ENCODE data around the gene SLC37A4. TPM values are rescaled to one million over a fixed set of nuclear protein-coding genes. Genes with fewer than 3 reads are reported as not detected.

Gene SLC37A4
- polyA plus RNA-seq, 1 donor (not counting 4 experiments of a cell fraction or from before 2014, with no cell fraction given): 20.2 TPM

DNA sequence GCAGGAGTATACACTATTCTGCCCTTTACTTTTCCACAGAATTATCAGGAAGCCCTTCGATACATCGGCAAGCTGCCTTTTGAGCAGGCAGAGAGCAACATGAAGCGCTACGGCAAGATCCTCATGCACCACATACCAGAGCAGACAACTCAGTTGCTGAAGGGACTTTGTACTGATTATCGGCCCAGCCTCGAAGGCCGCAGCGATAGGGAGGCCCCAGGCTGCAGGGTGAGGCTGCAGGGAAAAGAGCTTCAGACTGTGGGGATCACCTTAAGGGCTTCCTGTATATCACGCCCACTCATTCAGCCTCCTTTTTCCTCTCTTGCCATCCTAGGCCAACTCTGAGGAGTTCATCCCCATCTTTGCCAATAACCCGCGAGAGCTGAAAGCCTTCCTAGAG is 47.2 kb upstream of the SLC37A4 start:
- no peaks in the 10 kb centered on the region for H3K9me3 ChIP-seq (ENCODE audit: control insufficient read depth, low read depth, low read length)
- DNase-seq (ENCODE audit: low read depth, low spot score) (no peak), FAIRE-seq (no peak)
- H3K27ac ChIP-seq (ENCODE audit: control insufficient read depth, insufficient read depth, low read length): no peak overlapping the region
- no peaks in the 10 kb centered on the region for H3K79me2 ChIP-seq (ENCODE audit: control insufficient read depth, insufficient read depth, low read length)
- H4K20me1 ChIP-seq (ENCODE audit: control insufficient read depth, extremely low read depth, insufficient read depth, low read length): no peaks in the 10 kb centered on the region
- H3K4me1 ChIP-seq (ENCODE audit: control insufficient read depth, extremely low read depth, insufficient read depth, low read length): no peaks in the 10 kb centered on the region
- no peak overlapping the region for H3K4me3 ChIP-seq (ENCODE audit: control insufficient read depth in 2 of 3, extremely low read depth in 1 of 3, insufficient read depth in 2 of 3, low read depth in 1 of 3, low read length in 3 of 3)
- H3K4me2 ChIP-seq (ENCODE audit: control insufficient read depth, extremely low read depth, insufficient read depth, low read depth, low read length): no peak overlapping the region
- TF ChIP-seq EZH2 (IDR thresholded peaks at IDR 0.05; ENCODE audit: low read length): no peak
- TF ChIP-seq, protein P1, sequence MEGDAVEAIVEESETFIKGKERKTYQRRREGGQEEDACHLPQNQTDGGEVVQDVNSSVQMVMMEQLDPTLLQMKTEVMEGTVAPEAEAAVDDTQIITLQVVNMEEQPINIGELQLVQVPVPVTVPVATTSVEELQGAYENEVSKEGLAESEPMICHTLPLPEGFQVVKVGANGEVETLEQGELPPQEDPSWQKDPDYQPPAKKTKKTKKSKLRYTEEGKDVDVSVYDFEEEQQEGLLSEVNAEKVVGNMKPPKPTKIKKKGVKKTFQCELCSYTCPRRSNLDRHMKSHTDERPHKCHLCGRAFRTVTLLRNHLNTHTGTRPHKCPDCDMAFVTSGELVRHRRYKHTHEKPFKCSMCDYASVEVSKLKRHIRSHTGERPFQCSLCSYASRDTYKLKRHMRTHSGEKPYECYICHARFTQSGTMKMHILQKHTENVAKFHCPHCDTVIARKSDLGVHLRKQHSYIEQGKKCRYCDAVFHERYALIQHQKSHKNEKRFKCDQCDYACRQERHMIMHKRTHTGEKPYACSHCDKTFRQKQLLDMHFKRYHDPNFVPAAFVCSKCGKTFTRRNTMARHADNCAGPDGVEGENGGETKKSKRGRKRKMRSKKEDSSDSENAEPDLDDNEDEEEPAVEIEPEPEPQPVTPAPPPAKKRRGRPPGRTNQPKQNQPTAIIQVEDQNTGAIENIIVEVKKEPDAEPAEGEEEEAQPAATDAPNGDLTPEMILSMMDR (optimal IDR thresholded peaks at IDR 0.05 in 1 of 3, IDR thresholded peaks at IDR 0.05 in 1 of 3, conservative IDR thresholded peaks at IDR 0.05 in 1 of 3; ENCODE audit: extremely low read depth in 1 of 3, insufficient read depth in 2 of 3, low read length in 3 of 3): no peak
- no peak overlapping the region for H3K9ac ChIP-seq (ENCODE audit: control insufficient read depth, extremely low read depth, insufficient read depth, low read length)
- H2AFZ ChIP-seq (ENCODE audit: control insufficient read depth, low read length): no peak overlapping the region
- H3K9me1 ChIP-seq (ENCODE audit: control insufficient read depth, extremely low read depth, insufficient read depth, low read length): no peaks in the 10 kb centered on the region
- peaks cover 32 to 43% of the 10 kb centered on the region in 2 experiments for H3K36me3 ChIP-seq (ENCODE audit: control insufficient read depth in 2 of 2, extremely low read depth in 1 of 2, insufficient read depth in 2 of 2, low read length in 2 of 2)
- no peaks in the 10 kb centered on the region for H3K27me3 ChIP-seq (ENCODE audit: control insufficient read depth, extremely low read depth, insufficient read depth, low read length)
- dilution Hi-C loops (cut with MboI; ENCODE audit: extremely low pct_ligation_motif_present, low sequenced_read_pairs): no loop called here

DNA sequence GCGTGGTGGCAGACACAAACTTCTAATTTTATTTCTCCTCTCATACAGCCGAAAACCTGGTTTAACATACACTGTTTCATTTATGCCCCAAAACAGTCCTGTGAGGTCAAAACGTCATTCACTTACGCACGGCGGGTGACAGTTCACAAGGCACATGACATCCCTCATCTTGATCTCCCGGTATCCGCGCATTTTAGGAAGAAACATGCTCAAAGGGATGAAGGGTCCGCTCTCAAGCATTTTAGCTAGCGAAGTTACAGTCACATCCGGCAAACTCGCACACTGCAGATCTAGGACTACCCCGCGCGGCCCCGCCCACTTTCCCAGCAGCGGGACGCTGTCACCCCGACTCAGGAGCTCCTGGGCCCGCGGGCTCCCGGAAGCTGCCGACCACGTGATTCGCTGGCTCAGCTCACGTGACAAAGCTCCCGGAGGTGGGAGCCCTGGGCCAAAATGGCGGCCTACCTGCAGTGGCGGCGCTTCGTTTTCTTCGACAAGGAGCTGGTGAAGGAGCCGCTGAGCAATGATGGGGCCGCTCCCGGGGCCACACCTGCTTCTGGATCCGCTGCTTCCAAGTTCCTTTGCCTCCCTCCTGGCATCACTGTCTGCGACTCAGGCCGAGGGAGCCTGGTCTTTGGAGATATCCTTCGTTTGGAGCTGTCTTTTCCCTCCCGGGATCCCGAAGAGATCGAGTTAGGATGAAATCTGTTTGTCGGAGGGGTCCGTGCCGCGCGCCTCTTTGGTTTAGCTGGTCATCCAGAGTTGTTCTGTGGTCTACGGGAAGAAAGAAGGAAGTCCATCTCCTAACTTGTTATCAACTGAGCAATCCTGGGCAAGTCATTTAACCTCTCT is 36.9 kb upstream of the SLC37A4 start, which contains the start of gene VPS11:
TSS of gene VPS11 (plus strand) at position 448 of the 852 bp plus-strand sequence. CDS start at position 454, 6 bp downstream.
- FAIRE-seq (peak; percentile 48), DNase-seq (ENCODE audit: low read depth, low spot score) (peak; percentile 73)
- H3K4me3 ChIP-seq (ENCODE audit: control insufficient read depth in 2 of 3, extremely low read depth in 1 of 3, insufficient read depth in 2 of 3, low read depth in 1 of 3, low read length in 3 of 3): peak within 1 kb of the TSS; percentile 85 to 99 (median 98)
- TF ChIP-seq EZH2 (IDR thresholded peaks at IDR 0.05; ENCODE audit: low read length): no peak
- TF ChIP-seq, protein P1 (optimal IDR thresholded peaks at IDR 0.05 in 1 of 3, IDR thresholded peaks at IDR 0.05 in 1 of 3, conservative IDR thresholded peaks at IDR 0.05 in 1 of 3; ENCODE audit: extremely low read depth in 1 of 3, insufficient read depth in 2 of 3, low read length in 3 of 3): no peak
- H3K27ac ChIP-seq (ENCODE audit: control insufficient read depth, insufficient read depth, low read length): peak within 1 kb of the TSS; percentile 85
- H3K4me2 ChIP-seq (ENCODE audit: control insufficient read depth, extremely low read depth, insufficient read depth, low read depth, low read length): peak within 1 kb of the TSS; percentile 98
- H3K9me3 ChIP-seq (ENCODE audit: control insufficient read depth, low read depth, low read length): no peaks in the 10 kb centered on the region
- H3K27me3 ChIP-seq (ENCODE audit: control insufficient read depth, extremely low read depth, insufficient read depth, low read length): no peaks in the 10 kb centered on the region
- H3K4me1 ChIP-seq (ENCODE audit: control insufficient read depth, extremely low read depth, insufficient read depth, low read length): peaks cover 5% of the 10 kb centered on the region
- no peaks in the 10 kb centered on the region for H4K20me1 ChIP-seq (ENCODE audit: control insufficient read depth, extremely low read depth, insufficient read depth, low read length)
- peak within 1 kb of the TSS; percentile 96 for H3K9ac ChIP-seq (ENCODE audit: control insufficient read depth, extremely low read depth, insufficient read depth, low read length)
- H2AFZ ChIP-seq (ENCODE audit: control insufficient read depth, low read length): peak within 1 kb of the TSS; percentile 99
- peaks cover 17% of the 10 kb centered on the region for H3K79me2 ChIP-seq (ENCODE audit: control insufficient read depth, insufficient read depth, low read length)
- peaks cover 5 to 8% of the 10 kb centered on the region in 2 experiments for H3K36me3 ChIP-seq (ENCODE audit: control insufficient read depth in 2 of 2, extremely low read depth in 1 of 2, insufficient read depth in 2 of 2, low read length in 2 of 2)
- dilution Hi-C loops (cut with MboI; ENCODE audit: extremely low pct_ligation_motif_present, low sequenced_read_pairs): no loop called here
- no peaks in the 10 kb centered on the region for H3K9me1 ChIP-seq (ENCODE audit: control insufficient read depth, extremely low read depth, insufficient read depth, low read length)
